ENCODE measurements around the gene LLGL1. TPM values are rescaled to one million over a fixed set of nuclear protein-coding genes. Genes with fewer than 3 reads are reported as not detected.
"Not testable (repeated sequence)": the region's sequence is repeated elsewhere in the genome, so short reads cannot be mapped to it uniquely, and the experiment has no call there.

LLGL1 gene
- total RNA-seq, 1 donor from 2014 or later: 9.0 TPM

DNA sequence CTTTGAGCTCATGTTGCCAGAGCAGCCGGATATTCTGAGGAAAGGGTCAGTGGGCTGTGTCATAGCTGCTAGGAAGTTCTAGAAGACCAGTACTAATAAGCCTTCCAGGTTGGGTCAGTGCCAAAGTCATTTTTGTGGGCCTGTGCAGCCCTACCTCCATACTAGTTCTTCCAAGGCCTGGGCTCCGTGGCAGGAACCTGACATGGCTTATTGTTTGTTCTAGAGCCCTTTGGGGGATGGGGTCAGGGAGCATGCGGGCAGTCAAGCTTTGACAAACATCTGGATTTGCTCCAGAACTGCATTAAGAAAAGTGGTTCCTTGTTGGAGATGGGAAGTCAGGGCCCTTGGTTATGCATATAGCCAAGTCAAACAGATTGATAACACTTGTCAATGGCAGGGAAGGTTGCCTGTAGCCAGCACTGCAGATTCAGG lies 34.2 kb upstream of the LLGL1 start:
- peak; percentile 13 for ATAC-seq
- peak; percentile 38 for DNase-seq
- intact Hi-C loops (cut with micrococcal nuclease): no loop called here

- no peak for DNase-seq
- intact Hi-C loops (cut with micrococcal nuclease): no loop called here
- peak; percentile 19 for ATAC-seq
Measured at GRCh38 chr17:18191967-18192366, 33.5 kb upstream of the LLGL1 start.

DNA sequence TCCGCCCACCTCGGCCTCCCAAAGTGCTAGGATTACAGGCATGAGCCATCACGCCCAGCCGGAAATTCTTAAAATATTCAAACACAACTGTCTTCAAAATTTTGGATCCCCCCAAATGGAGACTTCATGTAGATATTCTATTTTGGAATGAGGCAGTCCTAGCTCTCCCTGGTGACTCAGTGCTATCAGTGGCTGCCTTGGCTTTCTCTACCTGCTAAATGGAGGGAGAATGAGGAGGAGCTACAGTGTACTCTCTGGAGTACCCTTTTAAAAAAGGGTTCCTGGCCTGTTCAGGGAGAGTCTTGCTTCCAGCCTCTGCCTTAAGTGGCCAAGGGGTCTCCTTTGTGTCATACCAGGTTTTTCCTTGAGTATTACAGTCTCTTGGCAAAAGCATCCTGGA lies 31.0 kb upstream of the LLGL1 start:
- ATAC-seq (peak; percentile 43), DNase-seq (no peak)
- intact Hi-C loops (cut with micrococcal nuclease): no loop called here

DNA sequence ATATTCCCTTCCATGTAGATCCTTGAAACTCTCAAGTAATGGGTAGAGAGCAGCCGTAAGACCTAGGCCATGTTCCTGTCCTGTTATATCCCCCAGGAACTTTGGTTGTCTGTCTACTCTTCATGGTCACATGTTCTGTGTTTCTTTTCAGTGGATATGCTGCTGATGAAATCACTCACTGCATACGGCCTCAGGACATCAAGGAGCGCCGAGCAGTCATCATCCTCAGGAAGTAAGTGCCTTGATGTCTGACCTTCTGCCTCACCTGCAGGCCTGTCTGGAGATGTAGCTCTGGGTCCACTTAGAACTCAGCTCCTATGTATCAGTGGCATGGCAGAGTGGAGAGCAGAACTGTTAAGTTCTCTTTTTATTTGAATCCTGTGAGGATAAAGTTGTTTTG lies 30.6 kb upstream of the LLGL1 start:
- ATAC-seq (no peak), DNase-seq (no peak)
- intact Hi-C loops (cut with micrococcal nuclease): no loop called here

GRCh38 chr17:18195246-18195645 lies 30.2 kb upstream of the LLGL1 start:
- intact Hi-C loops (cut with micrococcal nuclease): no loop called here
- ATAC-seq: no peak
- no peak for DNase-seq

DNA sequence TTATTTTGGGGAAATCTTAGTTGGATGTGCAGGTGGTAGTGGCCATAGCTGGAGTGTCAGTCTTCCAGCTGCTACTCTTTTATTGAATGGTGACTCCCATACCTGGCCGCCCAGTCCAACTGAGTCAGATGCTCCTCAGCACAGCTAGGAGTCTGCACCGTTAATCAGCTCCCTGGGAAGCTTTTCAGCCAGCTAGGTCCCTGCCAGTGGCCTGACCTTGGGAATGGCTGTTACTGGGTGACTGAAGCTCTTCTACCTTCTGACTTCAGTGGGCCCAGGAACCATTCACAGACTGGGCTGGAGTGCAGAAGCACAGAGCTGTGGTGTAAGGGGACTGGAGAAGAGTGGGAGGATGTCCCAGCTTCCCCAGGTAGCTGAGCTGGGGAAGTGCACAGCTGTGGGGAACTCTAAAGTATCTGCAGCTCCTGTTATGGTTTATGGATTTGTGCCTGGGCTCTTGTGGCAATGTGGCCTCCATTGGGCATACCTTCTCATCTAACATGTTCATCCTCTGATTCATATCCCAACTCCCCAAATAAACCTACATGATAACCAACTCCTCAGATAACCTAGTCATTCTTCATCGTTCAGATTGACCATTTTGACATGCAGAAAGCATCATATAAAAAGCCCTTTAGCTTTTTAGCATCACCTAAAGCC lies 27.8 kb upstream of the LLGL1 start:
- ATAC-seq (no peak), DNase-seq (no peak)
- intact Hi-C loops (cut with micrococcal nuclease): no loop called here

GRCh38 chr17:18198530-18198929 lies 26.9 kb upstream of the LLGL1 start:
- intact Hi-C loops (cut with micrococcal nuclease): no loop called here
- ATAC-seq (peak; percentile 30), DNase-seq (peak; percentile 41)

DNA sequence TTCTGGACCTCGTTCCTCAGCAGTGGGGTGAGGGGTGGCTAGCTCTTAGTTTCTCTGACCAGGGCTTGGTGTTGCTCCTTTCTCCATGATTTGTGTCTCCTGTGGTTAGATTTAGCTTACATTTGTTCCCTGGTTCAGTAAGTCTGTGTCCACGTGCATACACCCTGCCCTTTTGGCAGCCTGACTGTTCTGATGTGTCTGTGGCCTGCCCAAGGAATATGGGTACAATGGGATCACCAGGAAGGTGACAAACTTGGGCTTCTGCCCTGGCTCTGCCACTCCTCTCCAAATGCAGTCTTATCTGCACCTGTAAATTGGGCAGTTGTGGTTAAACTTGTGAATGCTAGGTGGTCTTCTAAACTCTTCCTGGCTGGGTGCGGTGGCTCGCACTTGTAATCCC lies 24.3 kb upstream of the LLGL1 start:
- intact Hi-C loops (cut with micrococcal nuclease): no loop called here
- ATAC-seq: peak; percentile 68

GRCh38 chr17:18203308-18203707 lies 22.1 kb upstream of the LLGL1 start:
- ATAC-seq (peak; percentile 7), DNase-seq (no peak)
- intact Hi-C loops (cut with micrococcal nuclease): no loop called here

More for the DNA sequence above, 24.3 kb upstream of the LLGL1 start:
- DNase-seq: no peak

- intact Hi-C loops (cut with micrococcal nuclease): no loop called here
- DNase-seq (no peak), ATAC-seq (peak; percentile 11)
Measured at GRCh38 chr17:18205861-18206260, 19.6 kb upstream of the LLGL1 start.

DNA sequence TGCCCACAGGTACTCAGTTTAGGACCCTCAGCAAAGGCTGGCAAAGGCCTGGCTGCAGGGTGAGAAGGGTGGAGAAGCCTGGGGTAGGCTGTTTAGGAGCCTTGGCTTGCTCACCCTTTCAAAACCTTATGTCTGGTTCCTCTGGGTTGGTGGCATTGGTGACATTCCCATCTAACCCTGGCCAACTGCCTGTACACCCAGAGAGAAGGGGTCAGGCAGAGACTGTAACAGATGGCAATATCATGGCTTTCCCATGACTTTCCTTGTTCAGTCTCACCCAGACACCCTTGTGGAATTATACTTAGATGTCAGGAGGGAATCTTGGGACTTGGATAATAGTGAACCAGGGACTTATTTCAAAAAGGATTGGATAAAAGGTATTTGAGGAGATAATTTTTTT lies 18.5 kb upstream of the LLGL1 start:
- ATAC-seq (no peak), DNase-seq (no peak)
- intact Hi-C loops (cut with micrococcal nuclease): no loop called here

DNA sequence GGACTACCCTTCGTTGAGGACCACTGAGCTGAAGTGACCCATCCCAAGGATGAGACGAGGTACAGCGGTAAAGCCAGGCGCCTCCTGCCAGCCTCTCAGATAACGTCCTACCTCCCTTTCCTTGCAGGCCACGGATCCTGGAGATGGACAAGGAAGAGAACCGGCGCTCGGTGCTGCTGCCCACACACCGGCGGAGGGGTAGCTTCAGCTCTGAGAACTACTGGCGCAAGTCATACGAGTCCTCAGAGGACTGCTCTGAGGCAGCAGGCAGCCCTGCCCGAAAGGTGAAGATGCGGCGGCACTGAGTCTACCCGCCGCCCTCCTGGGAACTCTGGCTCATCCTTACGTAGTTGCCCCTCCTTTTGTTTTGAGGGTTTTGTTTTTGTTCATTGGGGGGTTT lies 17.3 kb upstream of the LLGL1 start:
- DNase-seq (no peak), ATAC-seq (no peak)
- intact Hi-C loops (cut with micrococcal nuclease): no loop called here

DNA sequence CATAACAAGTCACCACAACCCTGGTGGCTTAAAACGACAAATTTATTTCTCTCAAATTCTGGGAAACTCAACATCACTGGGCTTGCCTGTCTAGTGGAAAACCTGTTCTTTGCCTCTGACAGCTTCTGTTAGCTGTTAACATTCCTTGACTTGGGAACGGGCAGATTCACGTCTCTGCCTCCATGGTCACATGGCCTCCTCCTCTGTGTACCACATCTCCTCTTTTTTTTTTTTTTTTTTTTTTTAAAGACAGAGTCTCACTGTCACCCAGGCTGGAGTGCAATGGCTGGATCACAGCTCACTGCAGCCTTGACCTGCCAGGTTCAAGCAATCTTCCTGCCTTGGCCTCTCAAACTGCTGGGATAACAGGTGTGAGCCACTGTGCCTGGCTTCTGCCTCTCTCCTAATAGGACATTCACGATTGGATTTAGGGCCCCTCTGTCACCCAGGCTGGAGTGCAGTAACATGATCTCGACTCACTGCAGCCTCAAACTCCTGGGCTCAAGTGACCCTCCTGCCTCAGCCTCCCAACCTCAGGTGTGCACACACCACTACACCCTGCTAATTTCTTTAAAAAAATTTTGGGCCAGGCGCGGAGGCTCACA lies 11.7 kb upstream of the LLGL1 start:
- ATAC-seq: no peak
- intact Hi-C loops (cut with micrococcal nuclease): no loop called here
- DNase-seq: no peak

DNA sequence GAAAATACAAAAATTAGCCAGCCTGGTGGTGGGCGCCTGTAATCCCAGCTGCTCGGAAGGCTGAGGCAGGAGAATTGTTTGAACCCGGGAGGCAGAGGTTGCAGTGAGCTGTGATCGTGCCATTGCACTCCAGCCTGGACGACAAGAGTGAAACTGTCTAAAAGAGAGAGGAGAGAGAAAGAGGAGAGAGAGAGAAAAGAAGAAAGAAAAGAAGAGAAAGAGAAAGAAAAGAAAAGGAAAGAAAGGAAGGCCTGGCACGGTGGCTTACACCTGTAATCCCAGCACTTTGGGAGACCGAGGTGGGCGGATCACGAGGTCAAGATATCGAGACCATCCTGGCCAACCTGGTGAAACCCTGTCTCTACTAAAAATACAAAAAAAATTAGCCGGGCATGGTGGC lies 8.5 kb upstream of the LLGL1 start:
- not testable (repeated sequence) for DNase-seq, ATAC-seq
- intact Hi-C loops (cut with micrococcal nuclease): loop anchor here (5.0 kb wide), 2 partner anchors 75 to 95 kb away; partner anchors contain the start of gene TOP3A

DNA sequence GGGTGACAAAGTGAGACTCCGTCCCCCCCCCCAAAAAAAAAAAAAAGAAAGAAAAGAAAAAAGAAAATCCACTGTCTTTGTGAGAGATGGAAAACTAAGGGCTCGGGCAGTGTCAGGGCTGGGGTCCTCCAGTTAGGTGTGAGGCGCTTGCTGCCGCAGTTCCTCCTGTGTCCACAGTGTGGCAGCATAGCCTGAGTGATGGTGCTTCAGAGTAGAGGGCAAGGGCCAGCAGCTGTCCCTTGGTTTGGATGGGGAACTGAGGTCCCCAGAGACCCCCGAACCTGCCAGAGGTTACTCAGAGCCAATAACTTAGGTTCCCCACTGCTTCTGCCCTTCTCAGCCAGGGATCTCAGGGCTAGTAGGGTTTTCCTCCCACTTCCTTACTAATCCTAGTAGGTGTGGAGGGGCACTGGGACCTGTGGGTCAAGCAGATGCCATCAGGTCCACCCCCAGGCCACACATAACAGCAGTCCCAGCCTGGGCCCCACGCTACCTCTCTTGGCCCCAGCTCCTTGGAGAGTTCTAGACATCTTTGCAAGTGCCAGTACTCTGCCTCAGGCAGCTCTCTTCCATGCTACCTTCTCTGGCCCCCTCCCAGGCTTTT lies 7.9 kb upstream of the LLGL1 start:
- ATAC-seq (peak; percentile 90), DNase-seq (peak; percentile 85)
- intact Hi-C loops (cut with micrococcal nuclease): loop anchor here (5.0 kb wide), 2 partner anchors 75 to 95 kb away; partner anchors contain the start of gene TOP3A

DNA sequence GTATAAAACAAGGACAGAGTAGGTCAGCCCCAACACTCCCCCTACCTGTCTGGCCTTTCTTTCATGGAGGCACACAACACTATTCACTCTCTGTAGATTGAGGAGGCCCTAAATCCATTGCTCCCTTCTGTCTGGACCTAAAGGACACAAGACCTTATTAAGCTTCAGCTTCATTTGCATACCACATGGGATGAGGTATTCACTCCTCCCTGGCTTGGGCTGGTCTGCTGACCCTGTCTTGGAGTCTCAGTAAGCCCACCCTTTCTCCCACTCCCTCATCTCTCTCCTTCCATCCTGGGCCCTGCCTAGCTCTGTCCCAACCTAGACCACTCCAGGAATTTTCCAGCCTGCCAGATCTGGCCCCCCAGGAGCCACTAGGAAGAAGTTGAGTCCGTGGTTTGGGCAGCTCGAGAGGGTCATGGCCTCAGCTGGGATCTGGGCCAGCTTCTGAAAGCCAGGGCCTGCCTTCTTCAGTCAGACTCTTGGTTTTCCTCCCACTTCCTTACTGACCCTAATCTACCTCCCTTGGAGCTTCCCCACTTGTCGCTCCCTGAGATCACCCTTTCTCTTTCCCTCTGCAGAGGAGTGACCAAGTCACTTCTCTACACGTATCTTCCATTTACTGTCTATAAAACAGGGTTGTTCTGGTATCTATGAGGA lies 6.5 kb upstream of the LLGL1 start:
- DNase-seq: peak; percentile 52
- intact Hi-C loops (cut with micrococcal nuclease): loop anchor here (5.0 kb wide), 2 partner anchors 77 to 93 kb away; partner anchors contain the start of gene TOP3A

DNA sequence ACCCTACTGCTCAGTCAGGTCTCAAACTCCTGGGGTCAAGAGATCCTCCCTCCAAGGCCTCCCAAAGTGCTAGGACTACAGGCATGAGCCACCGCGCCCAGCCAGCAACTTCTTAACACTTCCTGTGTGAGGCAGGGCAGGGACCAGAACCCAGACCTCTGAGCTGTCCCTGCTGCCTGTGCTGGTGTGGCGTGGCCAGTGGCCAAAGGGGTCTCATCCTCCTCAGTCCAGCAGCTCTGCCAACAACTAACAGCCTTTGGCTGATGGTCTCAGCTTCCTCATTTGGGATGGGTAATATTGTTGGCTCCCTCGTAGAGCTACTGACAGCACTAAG lies 1.4 kb upstream of the LLGL1 start:
- intact Hi-C loops (cut with micrococcal nuclease): no loop called here
- no peak for ATAC-seq
- no peak for DNase-seq

More for the DNA sequence above, 6.5 kb upstream of the LLGL1 start:
- peak; percentile 41 for ATAC-seq

- peak; percentile 57 for ATAC-seq
- intact Hi-C loops (cut with micrococcal nuclease): no loop called here
- peak; percentile 64 for DNase-seq
Measured at GRCh38 chr17:18224387-18225120, 881 bp upstream of the LLGL1 start.

GRCh38 chr17:18225642-18226283 lies 328 bp downstream of the LLGL1 start:
- intact Hi-C loops (cut with micrococcal nuclease): no loop called here
- no peak for ATAC-seq
- DNase-seq: no peak

Data from left ventricle myocardium superior (tissue), 1 donor.